SKM-1 treated with dmso at 0.1 percent for 144 hours (cell line): ENCODE results near the gene PRPF6.

Experiments used
- DNase-seq: peaks from one replicate; lab custom pipeline; 2025; ENCODE audit not compliant: unreplicated experiment; lab: John Stamatoyannopoulos, UW

The PRPF6 gene

GRCh38 chr20:63945031-63945658, 35.8 kb upstream of the PRPF6 start:
- DNase-seq, result no peak

- no peak for DNase-seq
Observed at GRCh38 chr20:63945921-63946920, 34.7 kb upstream of the PRPF6 start.

GRCh38 chr20:63946986-63947637, 33.8 kb upstream of the PRPF6 start:
- DNase-seq, result no peak

- DNase-seq, result no peak
Observed at GRCh38 chr20:63947638-63948456, 33.1 kb upstream of the PRPF6 start.

GRCh38 chr20:63950701-63951397, 30.1 kb upstream of the PRPF6 start:
- no peak for DNase-seq

- no peak for DNase-seq
Observed at GRCh38 chr20:63951398-63952209, 29.3 kb upstream of the PRPF6 start.

GRCh38 chr20:63952210-63952535, 28.8 kb upstream of the PRPF6 start:
- DNase-seq, result no peak

GRCh38 chr20:63952769-63953168, 28.2 kb upstream of the PRPF6 start:
- DNase-seq, result no peak

GRCh38 chr20:63953764-63954429, 27.0 kb upstream of the PRPF6 start:
- DNase-seq, result no peak

GRCh38 chr20:63955281-63955826, 25.6 kb upstream of the PRPF6 start:
- DNase-seq, result no peak

- peak; percentile 65 for DNase-seq
Observed at GRCh38 chr20:63955827-63956663, 24.9 kb upstream of the PRPF6 start, which contains the start of gene UCKL1. Gene UCKL1, minus strand, starts transcription at chr20:63956416. Its CDS starts 44 bp downstream, at chr20:63956372.

- no peak for DNase-seq
Observed at GRCh38 chr20:63956664-63957003, 24.3 kb upstream of the PRPF6 start.

GRCh38 chr20:63957004-63957689, 23.8 kb upstream of the PRPF6 start:
- DNase-seq, result no peak

- no peak for DNase-seq
Observed at GRCh38 chr20:63957690-63958441, 23.1 kb upstream of the PRPF6 start.

GRCh38 chr20:63958471-63958870, 22.5 kb upstream of the PRPF6 start:
- no peak for DNase-seq

GRCh38 chr20:63958964-63959698, 21.8 kb upstream of the PRPF6 start:
- DNase-seq, result no peak
